Measurements from ENCODE around the gene GPR108. TPM values are rescaled to one million over a fixed set of nuclear protein-coding genes. Genes with fewer than 3 reads are reported as not detected.

GPR108 gene
- total RNA-seq, 1 experiment from 2014 or later, result 43.0 TPM

- no TSS peak for BruUV-seq (replicated peaks)
These were observed 16.8 kb upstream of the GPR108 start for GRCh38 chr19:6754136-6754535.

GRCh38 chr19:6753178-6754031 is 16.0 kb upstream of the GPR108 start:
- CTCF ChIA-PET, result interaction anchor here (1.6 kb wide), 1 partner anchor 15 kb away, joined by 5 read pairs; the partner anchor contains the start of gene GPR108
- H3K36me3 ChIP-seq (ENCODE audit: control insufficient read depth, insufficient read depth, low read length), result peaks cover 5% of the 10 kb centered on the region; the same call in 1 of the 2 replicates
- no TSS peak for BruUV-seq (replicated peaks)
- peak overlapping the region; percentile 73 for H3K27ac ChIP-seq (ENCODE audit: low read length)
- H3K4me1 ChIP-seq (ENCODE audit: control insufficient read depth, insufficient read depth, low read length), result peaks cover 2% of the 10 kb centered on the region; the same call in 1 of the 2 replicates
- H3K4me3 ChIP-seq (ENCODE audit: low read depth in 2 of 2, low read length in 2 of 2), result peak overlapping the region; percentile 42 to 58
- peak; percentile 69 for DNase-seq (ENCODE audit: low read depth, low spot score)
- ATAC-seq, result peak; percentile 91
- intact Hi-C loops (cut with micrococcal nuclease; ENCODE audit: unreplicated experiment), result loop anchor here (5.0 kb wide), 1 partner anchor 109 kb away; no protein-coding TSS in a partner anchor
- H3K27me3 ChIP-seq (ENCODE audit: control insufficient read depth, insufficient read depth, low read length), result no peaks in the 10 kb centered on the region
- POLR2A ChIA-PET, result no interaction called here
- no peaks in the 10 kb centered on the region for H3K9me3 ChIP-seq (ENCODE audit: control insufficient read depth, insufficient read depth, low read depth, low read length)
- TF ChIP-seq TCF7L2 (IDR thresholded peaks at IDR 0.05; ENCODE audit: low read depth, low read length) (no peak), CTCF (IDR thresholded peaks at IDR 0.05) (peak; percentile 78; the same call in 1 of the 2 replicates), SIN3A (IDR thresholded peaks at IDR 0.05; ENCODE audit: borderline replicate concordance, insufficient read depth, low read depth, low read length) (0 out of 2 replicates have a peak, but pooled peaks have one; percentile 27)
- in situ Hi-C loops (cut with HindIII; ENCODE audit: low pct_unique_long_range_greater_than_20kb, low sequenced_read_pairs), result no loop called here

More at GRCh38 chr19:6754136-6754535, 16.8 kb upstream of the GPR108 start:
- H3K36me3 ChIP-seq (ENCODE audit: control insufficient read depth, insufficient read depth, low read length), result peaks cover 4% of the 10 kb centered on the region; the same call in 1 of the 2 replicates
- in situ Hi-C loops (cut with HindIII; ENCODE audit: low pct_unique_long_range_greater_than_20kb, low sequenced_read_pairs) (no loop called here), intact Hi-C loops (cut with micrococcal nuclease; ENCODE audit: unreplicated experiment) (loop anchor here (5.0 kb wide), 1 partner anchor 108 kb away; no protein-coding TSS in a partner anchor)
- no peak overlapping the region for H3K4me3 ChIP-seq (ENCODE audit: low read depth in 2 of 2, low read length in 2 of 2)
- H3K9me3 ChIP-seq (ENCODE audit: control insufficient read depth, insufficient read depth, low read depth, low read length), result no peaks in the 10 kb centered on the region
- DNase-seq (ENCODE audit: low read depth, low spot score) (no peak), ATAC-seq (no peak)
- H3K4me1 ChIP-seq (ENCODE audit: control insufficient read depth, insufficient read depth, low read length), result peaks cover 2% of the 10 kb centered on the region; the same call in 1 of the 2 replicates
- no peak overlapping the region for H3K27ac ChIP-seq (ENCODE audit: low read length)
- no peaks in the 10 kb centered on the region for H3K27me3 ChIP-seq (ENCODE audit: control insufficient read depth, insufficient read depth, low read length)
- TF ChIP-seq SIN3A (IDR thresholded peaks at IDR 0.05; ENCODE audit: borderline replicate concordance, insufficient read depth, low read depth, low read length), result no peak
- no peak for TF ChIP-seq CTCF (IDR thresholded peaks at IDR 0.05)
- TF ChIP-seq, protein P1, sequence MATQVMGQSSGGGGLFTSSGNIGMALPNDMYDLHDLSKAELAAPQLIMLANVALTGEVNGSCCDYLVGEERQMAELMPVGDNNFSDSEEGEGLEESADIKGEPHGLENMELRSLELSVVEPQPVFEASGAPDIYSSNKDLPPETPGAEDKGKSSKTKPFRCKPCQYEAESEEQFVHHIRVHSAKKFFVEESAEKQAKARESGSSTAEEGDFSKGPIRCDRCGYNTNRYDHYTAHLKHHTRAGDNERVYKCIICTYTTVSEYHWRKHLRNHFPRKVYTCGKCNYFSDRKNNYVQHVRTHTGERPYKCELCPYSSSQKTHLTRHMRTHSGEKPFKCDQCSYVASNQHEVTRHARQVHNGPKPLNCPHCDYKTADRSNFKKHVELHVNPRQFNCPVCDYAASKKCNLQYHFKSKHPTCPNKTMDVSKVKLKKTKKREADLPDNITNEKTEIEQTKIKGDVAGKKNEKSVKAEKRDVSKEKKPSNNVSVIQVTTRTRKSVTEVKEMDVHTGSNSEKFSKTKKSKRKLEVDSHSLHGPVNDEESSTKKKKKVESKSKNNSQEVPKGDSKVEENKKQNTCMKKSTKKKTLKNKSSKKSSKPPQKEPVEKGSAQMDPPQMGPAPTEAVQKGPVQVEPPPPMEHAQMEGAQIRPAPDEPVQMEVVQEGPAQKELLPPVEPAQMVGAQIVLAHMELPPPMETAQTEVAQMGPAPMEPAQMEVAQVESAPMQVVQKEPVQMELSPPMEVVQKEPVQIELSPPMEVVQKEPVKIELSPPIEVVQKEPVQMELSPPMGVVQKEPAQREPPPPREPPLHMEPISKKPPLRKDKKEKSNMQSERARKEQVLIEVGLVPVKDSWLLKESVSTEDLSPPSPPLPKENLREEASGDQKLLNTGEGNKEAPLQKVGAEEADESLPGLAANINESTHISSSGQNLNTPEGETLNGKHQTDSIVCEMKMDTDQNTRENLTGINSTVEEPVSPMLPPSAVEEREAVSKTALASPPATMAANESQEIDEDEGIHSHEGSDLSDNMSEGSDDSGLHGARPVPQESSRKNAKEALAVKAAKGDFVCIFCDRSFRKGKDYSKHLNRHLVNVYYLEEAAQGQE (IDR thresholded peaks at IDR 0.05; ENCODE audit: insufficient read depth in 1 of 2, low read depth in 2 of 2, low read length in 1 of 2), result no peak
- no peak for TF ChIP-seq TCF7L2 (IDR thresholded peaks at IDR 0.05; ENCODE audit: low read depth, low read length)
- no peak for TF ChIP-seq POLR2AphosphoS5 (IDR thresholded peaks at IDR 0.05; ENCODE audit: low read depth, low read length)
- ChIA-PET POLR2A (no interaction called here), CTCF (no interaction called here)
